HG03097 (cell line): Measurements from ENCODE around the gene POU6F2.

Experiments used
- ATAC-seq: cut with Tn5 transposase; IDR thresholded peaks from one replicate; pipeline ENCODE4 v1.9.1; 2021; ENCODE audit not compliant: unreplicated experiment, low FRiP score

The POU6F2 gene

GRCh38 chr7:39416866-39417265, 439.2 kb downstream of the POU6F2 start:
- no peak for ATAC-seq

- ATAC-seq: no peak
These were observed 439.9 kb downstream of the POU6F2 start for GRCh38 chr7:39417642-39418041.

GRCh38 chr7:39421251-39421650, 443.5 kb downstream of the POU6F2 start:
- ATAC-seq: no peak

DNA sequence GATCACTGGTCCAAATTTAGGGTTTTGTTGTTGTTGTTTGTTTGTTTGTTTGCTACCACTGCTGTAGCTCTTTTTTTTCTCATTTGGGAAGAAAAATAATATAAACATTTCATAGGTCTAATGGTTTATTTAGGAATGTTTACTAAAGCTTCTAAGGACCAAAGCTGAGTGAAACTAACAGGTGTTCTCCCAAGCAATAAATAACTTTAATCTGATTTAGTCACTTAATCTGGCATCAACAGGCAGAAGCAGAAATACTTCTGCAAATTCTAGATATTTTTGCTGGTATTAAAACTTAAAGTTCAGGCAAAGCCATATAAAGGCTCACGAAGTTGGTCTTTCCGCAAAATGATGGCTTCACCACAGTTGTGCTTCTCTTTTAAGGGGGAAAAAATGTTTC, 444.0 kb downstream of the POU6F2 start:
- no peak for ATAC-seq

- no peak for ATAC-seq
These were observed 450.5 kb downstream of the POU6F2 start for GRCh38 chr7:39428221-39428620.

DNA sequence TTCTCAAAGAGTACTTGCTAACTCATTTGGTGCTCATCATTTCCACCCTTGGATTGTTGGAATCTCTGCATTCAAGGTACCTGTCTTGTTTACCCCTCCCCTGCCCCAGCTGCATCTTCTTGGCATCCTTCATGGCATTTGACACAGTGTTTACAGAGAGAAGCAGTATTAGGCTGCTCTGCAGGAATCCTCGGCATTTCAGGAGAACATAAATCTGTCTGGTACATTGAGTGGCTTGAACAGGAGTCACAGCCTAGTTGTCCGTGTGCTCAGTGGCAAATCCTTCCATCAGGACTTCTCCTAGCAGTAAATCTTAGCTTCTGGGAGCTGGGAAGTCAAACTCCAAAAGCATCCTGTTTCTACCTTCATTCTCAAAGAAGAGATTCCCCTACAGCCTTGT, 451.7 kb downstream of the POU6F2 start:
- no peak for ATAC-seq

GRCh38 chr7:39430441-39430840, 452.7 kb downstream of the POU6F2 start:
- no peak for ATAC-seq

DNA sequence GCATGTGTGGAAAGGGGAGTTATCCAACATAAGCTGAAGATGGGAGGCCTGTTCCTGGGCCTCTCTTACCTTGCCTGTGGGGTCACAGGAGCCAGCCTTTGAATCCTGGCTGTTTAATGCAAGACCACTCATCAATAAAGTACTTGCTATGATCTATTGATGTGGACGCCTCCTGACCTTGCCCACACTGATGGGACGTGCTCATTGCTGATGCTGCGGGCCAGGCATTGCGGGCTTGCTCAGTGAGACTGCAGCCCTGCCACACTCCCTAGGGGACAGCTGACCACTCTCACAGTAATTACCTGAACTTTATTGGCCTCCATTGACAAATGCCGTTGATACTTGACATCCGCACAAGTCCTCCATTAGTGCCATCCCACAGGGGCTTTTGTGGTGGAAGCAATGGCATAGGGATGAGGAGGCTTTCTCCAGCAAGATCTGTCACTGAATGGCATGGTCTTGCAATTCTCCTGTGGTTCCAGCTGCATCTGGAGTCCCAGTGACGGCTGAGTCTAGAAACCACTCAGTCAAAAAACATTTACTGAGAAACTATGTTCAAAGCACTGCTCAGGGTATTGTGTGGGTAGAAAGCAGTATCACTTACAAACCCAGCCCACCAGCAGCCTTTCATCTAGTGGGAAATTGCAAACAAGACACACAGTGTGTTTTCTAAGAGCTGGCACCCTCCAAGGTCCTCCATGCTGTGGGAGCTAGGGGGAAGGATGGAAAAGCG, 453.4 kb downstream of the POU6F2 start:
- ATAC-seq: no peak

GRCh38 chr7:39432368-39432767, 454.7 kb downstream of the POU6F2 start:
- ATAC-seq: no peak

DNA sequence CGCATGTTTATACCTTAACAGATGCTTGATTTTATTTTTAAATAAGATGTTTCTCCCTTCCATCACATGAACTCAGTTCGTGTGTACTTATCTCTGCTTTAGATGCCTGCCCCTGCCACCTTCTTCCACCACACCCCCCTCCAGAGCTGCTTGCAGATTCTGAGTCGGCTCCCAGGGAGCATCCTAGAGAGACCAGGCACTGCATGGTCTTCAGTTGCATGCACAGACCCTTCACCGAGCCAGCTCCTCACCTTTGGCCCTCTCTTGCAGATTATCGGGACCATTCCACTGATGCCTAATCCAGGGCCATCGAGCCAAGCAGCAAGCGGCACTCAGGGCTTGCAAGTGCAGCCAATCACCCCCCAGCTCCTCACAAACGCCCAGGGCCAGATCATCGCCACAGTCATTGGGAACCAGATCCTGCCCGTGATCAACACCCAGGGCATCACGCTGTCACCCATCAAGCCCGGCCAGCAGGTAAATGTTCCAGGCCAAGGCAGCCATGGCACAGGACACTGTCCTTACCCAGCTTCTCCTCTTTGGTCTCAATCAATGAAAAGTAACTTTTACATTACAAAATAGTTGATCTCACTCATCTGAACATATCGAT, 455.2 kb downstream of the POU6F2 start:
- no peak for ATAC-seq

- ATAC-seq: no peak
These were observed 455.8 kb downstream of the POU6F2 start for GRCh38 chr7:39433550-39433949.

- no peak for ATAC-seq
These were observed 456.3 kb downstream of the POU6F2 start for GRCh38 chr7:39434012-39434411.

- no peak for ATAC-seq
These were observed 468.8 kb downstream of the POU6F2 start for GRCh38 chr7:39446546-39446945.

- no peak for ATAC-seq
These were observed 474.2 kb downstream of the POU6F2 start for GRCh38 chr7:39451901-39452300.

DNA sequence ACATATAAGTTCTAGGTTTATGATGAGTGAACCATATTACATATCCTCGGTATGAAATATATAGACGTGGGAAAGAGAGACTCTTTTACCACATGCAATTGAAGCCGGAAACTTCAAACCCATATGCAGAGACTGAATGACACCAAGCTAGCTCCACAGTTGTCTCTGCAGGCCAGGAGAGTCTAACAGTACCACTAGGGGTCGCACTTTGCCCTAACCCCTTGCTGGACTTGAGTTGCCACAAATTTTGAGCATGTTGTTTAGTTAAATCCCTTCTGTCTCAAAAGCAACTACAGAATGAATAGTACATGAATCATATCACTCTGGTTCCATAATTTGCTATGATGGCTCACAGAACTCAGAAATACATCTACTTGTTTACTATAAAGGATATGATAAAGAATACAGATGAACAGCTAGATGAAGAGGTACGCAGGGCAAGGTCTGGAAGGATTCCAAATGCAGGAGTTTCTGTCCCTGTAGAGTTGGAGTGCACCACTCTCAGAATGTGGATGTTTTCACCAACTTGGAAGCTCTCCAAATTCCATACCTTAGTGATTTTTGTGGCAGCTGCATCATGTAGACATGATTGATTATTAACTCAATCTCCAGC, 476.1 kb downstream of the POU6F2 start:
- ATAC-seq: peak; percentile 73

- ATAC-seq: no peak
These were observed 480.5 kb downstream of the POU6F2 start for GRCh38 chr7:39458061-39458745.

- no peak for ATAC-seq
These were observed 481.9 kb downstream of the POU6F2 start for GRCh38 chr7:39459636-39460035.

- no peak for ATAC-seq
These were observed 482.8 kb downstream of the POU6F2 start for GRCh38 chr7:39460486-39460885.

DNA sequence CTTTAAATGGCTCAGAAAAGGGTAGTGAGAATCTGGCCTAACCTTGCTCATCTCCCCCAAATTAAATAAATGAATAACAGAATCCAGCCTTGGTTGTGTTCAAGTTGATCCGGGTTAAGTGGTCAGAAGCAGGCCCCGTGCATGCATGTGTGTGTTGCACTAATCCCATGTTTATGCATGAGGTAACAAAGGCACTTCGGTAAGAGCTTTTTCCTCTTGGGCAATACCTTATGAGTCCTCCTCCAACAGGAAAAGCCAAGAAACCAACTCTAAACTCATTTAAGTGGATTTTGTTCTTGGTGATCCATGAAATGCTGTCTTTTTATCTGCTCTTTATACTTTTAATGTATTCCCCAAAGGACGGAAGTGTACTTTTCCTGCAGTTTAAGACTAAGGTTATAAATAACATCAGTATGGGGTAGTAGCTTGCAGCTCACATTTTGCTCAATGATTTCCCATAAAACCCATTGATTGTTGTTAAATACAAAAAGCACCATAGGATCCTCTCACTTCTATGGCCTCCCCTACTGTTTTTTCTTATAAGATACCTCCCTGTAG, 483.6 kb downstream of the POU6F2 start:
- no peak for ATAC-seq

DNA sequence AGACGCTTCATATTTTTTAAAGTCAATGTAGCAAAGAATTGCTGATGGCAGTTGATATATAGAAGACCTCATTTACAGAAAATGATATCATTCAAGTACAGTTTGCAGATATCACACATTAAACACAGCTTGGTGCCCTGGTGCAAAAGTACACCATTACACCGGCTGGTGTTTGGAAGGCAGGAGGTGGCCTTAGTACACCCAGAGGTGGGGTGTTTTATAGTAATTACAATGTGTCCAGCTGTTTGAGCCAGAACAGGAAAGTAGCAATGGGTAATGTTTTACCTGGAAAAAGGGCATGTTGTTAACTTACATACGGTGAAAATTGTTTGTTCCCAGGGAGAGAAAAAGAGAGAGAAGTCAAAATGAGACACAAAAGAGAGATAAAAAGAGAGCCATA, 485.5 kb downstream of the POU6F2 start:
- ATAC-seq: no peak
